Transverse colon (tissue), 4 donors: ENCODE data around the gene MROH2A.

Experiments
- EP300 ChIP-seq: sonication (generic); formaldehyde crosslinking; IDR thresholded peaks from one replicate; pipeline ENCODE4 v1.6.1; 2017; ENCODE audit warnings: antibody characterized with exemption, low read depth
- POLR2A ChIP-seq: fragments of 450-650 bp; IDR thresholded peaks from one replicate; pipeline ENCODE4 v1.6.1; 2016; ENCODE audit warnings: antibody characterized with exemption, mild to moderate bottlenecking, moderate library complexity
- POLR2AphosphoS5 ChIP-seq, 3 donors: sonication (generic); formaldehyde crosslinking; IDR thresholded peaks; one replicate each; pipeline ENCODE4 v1.6.1; 2016; ENCODE audit warnings: antibody characterized with exemption in 3 of 3
- TF ChIP-seq, protein P1 (sequence below), 5 experiments: fragments of 200-600 bp in 3 of 5; fragments of 450-650 bp in 2 of 5; sonication (generic) in 3 of 5; IDR thresholded peaks; 1 replicate in 2 of 5; 2 replicates in 3 of 5; pipeline ENCODE4 v1.5.1; 2016 to 2017; ENCODE audit warnings: antibody characterized with exemption in 5 of 5, inconsistent platforms in 3 of 5, mild to moderate bottlenecking in 2 of 5, moderate library complexity in 1 of 5

- TF ChIP-seq, protein P1, sequence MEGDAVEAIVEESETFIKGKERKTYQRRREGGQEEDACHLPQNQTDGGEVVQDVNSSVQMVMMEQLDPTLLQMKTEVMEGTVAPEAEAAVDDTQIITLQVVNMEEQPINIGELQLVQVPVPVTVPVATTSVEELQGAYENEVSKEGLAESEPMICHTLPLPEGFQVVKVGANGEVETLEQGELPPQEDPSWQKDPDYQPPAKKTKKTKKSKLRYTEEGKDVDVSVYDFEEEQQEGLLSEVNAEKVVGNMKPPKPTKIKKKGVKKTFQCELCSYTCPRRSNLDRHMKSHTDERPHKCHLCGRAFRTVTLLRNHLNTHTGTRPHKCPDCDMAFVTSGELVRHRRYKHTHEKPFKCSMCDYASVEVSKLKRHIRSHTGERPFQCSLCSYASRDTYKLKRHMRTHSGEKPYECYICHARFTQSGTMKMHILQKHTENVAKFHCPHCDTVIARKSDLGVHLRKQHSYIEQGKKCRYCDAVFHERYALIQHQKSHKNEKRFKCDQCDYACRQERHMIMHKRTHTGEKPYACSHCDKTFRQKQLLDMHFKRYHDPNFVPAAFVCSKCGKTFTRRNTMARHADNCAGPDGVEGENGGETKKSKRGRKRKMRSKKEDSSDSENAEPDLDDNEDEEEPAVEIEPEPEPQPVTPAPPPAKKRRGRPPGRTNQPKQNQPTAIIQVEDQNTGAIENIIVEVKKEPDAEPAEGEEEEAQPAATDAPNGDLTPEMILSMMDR (IDR thresholded peaks at IDR 0.05): no peak
- TF ChIP-seq EP300 (no peak), POLR2AphosphoS5 (IDR thresholded peaks at IDR 0.05) (no peak), POLR2A (no peak)
Measured at GRCh38 chr2:233882353-233882752, 104.2 kb downstream of the MROH2A start.
